K562 (cell line): Measurements from ENCODE around the gene PTPRG. TPM values are rescaled to one million over a fixed set of nuclear protein-coding genes. Genes with fewer than 3 reads are reported as not detected.
"Not testable (repeated sequence)": the region's sequence is repeated elsewhere in the genome, so short reads cannot be mapped to it uniquely, and the experiment has no call there.

ENCODE experiments used
- ATAC-seq: fragments of 200-7000 bp; cut with Tn5 transposase; 3 replicates; pipeline ENCODE4 v1.9.1; 2020; ENCODE audit warnings: moderate library complexity
- BruUV-seq: library from RNA; stranded (reverse); fragments of 400-500 nt; replicated peaks from 2 replicates; lab custom pipeline; 2021; lab: Mats Ljungman, UMichigan
- CTCF ChIA-PET: fragments of 300-600 bp; formaldehyde crosslinking; extraction: SDS; loops from one replicate; lab custom pipeline; 2021; ENCODE audit warnings: low intra/inter-chr PET ratio; lab: Yijun Ruan, JAX
- POLR2A ChIA-PET: fragments of 300-600, 350-650 bp; sonication (Branson Sonifier 250); formaldehyde crosslinking; extraction: SDS; loops from one replicate; lab custom pipeline; 2021; ENCODE audit warnings: antibody characterized with exemption, inconsistent platforms; lab: Yijun Ruan, JAX
- DNase-seq, 4 experiments: peaks; one replicate each; pipeline versions ENCODE4 v3.0.0 to v3.0.0-alpha.2; 2011 to 2018; ENCODE audit warnings: low spot score in 3 of 4, mixed read lengths in 3 of 4; ENCODE audit errors: extremely low read depth in 1 of 4
- FAIRE-seq: peaks from 2 replicates; lab custom pipeline; 2011; peaks lifted over from hg19 to GRCh38; lab: Jason Lieb, UNC
- H2AFZ ChIP-seq: 2 replicates; pipeline ENCODE4 v1.6.0; 2011; ENCODE audit warnings: low read depth, low read length, control low read depth, inconsistent platforms
- H3K27ac ChIP-seq: fragments of 200-600 bp; 3 replicates; pipeline ENCODE4 v1.8.0; 2011; ENCODE audit warnings: low read depth, mild to moderate bottlenecking, control low read depth, inconsistent platforms, low read length, moderate library complexity, mixed read lengths; ENCODE audit errors: extremely low read depth
- H3K27me3 ChIP-seq, 2 experiments: fragments of 300-600 bp in 1 of 2; 2 replicates in 1 of 2; 3 replicates in 1 of 2; pipeline versions ENCODE4 v1.6.0 to v1.8.0; 2011; ENCODE audit warnings: inconsistent platforms in 2 of 2, low read length in 2 of 2, mild to moderate bottlenecking in 1 of 2, mixed read lengths in 1 of 2, moderate library complexity in 1 of 2; ENCODE audit not compliant: control insufficient read depth in 2 of 2, insufficient read depth in 2 of 2
- H3K36me3 ChIP-seq: fragments of 300-600 bp; 3 replicates; pipeline ENCODE4 v1.8.0; 2011; ENCODE audit warnings: mild to moderate bottlenecking, low read length, inconsistent platforms; ENCODE audit not compliant: control insufficient read depth, insufficient read depth
- H3K4me1 ChIP-seq, 2 experiments: fragments of 200-600 bp in 1 of 2; replicated peaks in 1 of 2; 2 replicates in 1 of 2; 3 replicates in 1 of 2; pipeline versions ENCODE4 v1.5.1 to v1.8.0; 2011; ENCODE audit warnings: inconsistent platforms in 2 of 2, low read length in 2 of 2, mild to moderate bottlenecking in 1 of 2, mixed read lengths in 1 of 2, moderate library complexity in 1 of 2; ENCODE audit not compliant: control insufficient read depth in 2 of 2, insufficient read depth in 2 of 2
- H3K4me2 ChIP-seq: 2 replicates; pipeline ENCODE4 v1.6.1; 2011; ENCODE audit warnings: low read length, control low read depth, inconsistent platforms, mixed read lengths; ENCODE audit not compliant: insufficient read depth
- H3K4me3 ChIP-seq: fragments of 200-600 bp; sonication (generic), shearing (Covaris generic); 2 replicates; pipeline ENCODE4 v1.5.1; 2016; ENCODE audit warnings: control low read depth, inconsistent platforms
- H3K79me2 ChIP-seq: fragments of 200-600 bp; 3 replicates; pipeline ENCODE4 v1.8.0; 2011; ENCODE audit warnings: low read length, inconsistent platforms; ENCODE audit not compliant: control insufficient read depth, insufficient read depth
- H3K9ac ChIP-seq, 2 experiments: 2 replicates each; pipeline versions ENCODE4 v1.6.0 to v1.6.1; 2011; ENCODE audit warnings: low read depth in 2 of 2, low read length in 2 of 2, control low read depth in 1 of 2, inconsistent platforms in 1 of 2, mild to moderate bottlenecking in 1 of 2, mixed read lengths in 1 of 2; ENCODE audit not compliant: insufficient read depth in 1 of 2
- H3K9me1 ChIP-seq: one replicate; pipeline ENCODE4 v1.6.0; 2011; ENCODE audit warnings: inconsistent platforms, mild to moderate bottlenecking, low read length, moderate library complexity; ENCODE audit not compliant: control insufficient read depth, insufficient read depth
- H3K9me3 ChIP-seq: replicated peaks from 2 replicates; pipeline ENCODE4 v1.5.1; 2011; ENCODE audit warnings: low read depth, low read length, inconsistent platforms; ENCODE audit not compliant: control insufficient read depth, insufficient read depth
- H4K20me1 ChIP-seq: replicated peaks from 2 replicates; pipeline ENCODE4 v1.6.1; 2011; ENCODE audit warnings: low read length, inconsistent platforms, mixed read lengths; ENCODE audit not compliant: control insufficient read depth, insufficient read depth
- ZBTB11 ChIP-seq, 3 experiments: fragments of 200-800 bp in 1 of 3; fragments of 250-450 bp in 1 of 3; fragments of 450-650 bp in 1 of 3; sonication (Bioruptor Pico) in 1 of 3; sonication (Bioruptor generic) in 1 of 3; formaldehyde crosslinking in 1 of 3; IDR thresholded peaks; 2 replicates each; pipeline versions ENCODE4 v1.6.1 to v1.8.0; 2016 to 2022; ENCODE audit warnings: mild to moderate bottlenecking in 2 of 3, missing genetic modification characterization in 2 of 3, missing compliant biosample characterization in 1 of 3, moderate library complexity in 1 of 3
- WGBS: fragments of 100-300 bp; shearing (Covaris generic); methylation state at CpG from one replicate; pipeline ENCODE4 v1.1.6; 2016; ENCODE audit warnings: low coverage, mixed read lengths; ENCODE audit not compliant: insufficient coverage; ENCODE audit errors: missing lambda C conversion rate; 5-methylcytosine and 5-hydroxymethylcytosine counted together
- in situ Hi-C: fragments of 300-500 bp; cut with MboI; formaldehyde crosslinking; loops from 4 replicates; pipeline ENCODE4 v1.15.0; 2018; ENCODE audit warnings: inconsistent platforms, mixed read lengths
- intact Hi-C: fragments of 100-400 bp; cut with micrococcal nuclease; formaldehyde crosslinking; loops from 2 replicates; pipeline ENCODE4 v1.14.2; 2022
- polyA plus RNA-seq, 8 experiments: library from polyadenylated mRNA; depleted of rRNA in 4 of 8; stranded (reverse) in 5 of 8; unstranded in 3 of 8; fragments of >200 nt; fragmentation: Nextera tagmentation in 2 of 8; fragmentation: Illumina TruSeq in 1 of 8; extraction: Ambion mirVana in 2 of 8; extraction: Trizol in 1 of 8; gene quantifications; 2 replicates each; pipeline versions ENCODE4 v1.2.1 to v1.2.3, GENCODE V29; 2011 to 2014; ENCODE audit warnings: inconsistent platforms in 1 of 8, missing spikeins in 1 of 8
- total RNA-seq, 7 experiments: library from RNA; depleted of rRNA in 6 of 7; stranded (reverse); fragments of >200 nt in 6 of 7; fragmentation: Illumina TruSeq in 2 of 7; extraction: Trizol in 2 of 7; gene quantifications; 2 replicates each; pipeline versions ENCODE4 v1.2.1 to v1.2.3, GENCODE V29; 2011 to 2021; ENCODE audit warnings: low replicate concordance in 1 of 7

Gene PTPRG
- total and polyA plus RNA-seq, 9 of the 15 experiments (the other 6 are each of a cell fraction or from before 2014, with no cell fraction given), result 0.16 TPM; not detected in 8

DNA sequence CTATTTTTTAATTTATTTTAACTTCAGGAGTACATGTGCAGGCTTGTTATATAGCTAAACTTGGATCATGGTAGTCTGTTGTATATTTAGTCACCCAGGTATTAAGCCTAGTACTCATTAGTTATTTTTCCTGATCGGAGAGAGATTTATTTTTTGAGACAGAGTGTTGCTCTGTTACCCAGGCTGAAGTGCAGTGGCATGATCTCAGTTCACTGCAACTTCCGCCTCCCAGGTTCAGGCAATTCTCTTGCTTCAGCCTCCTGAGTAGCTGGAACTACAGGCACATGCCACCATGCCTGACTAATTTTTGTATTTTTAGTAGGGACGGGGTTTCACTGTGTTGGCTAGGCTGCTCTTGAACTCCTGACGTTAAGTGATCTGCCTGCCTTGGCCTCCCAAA lies 477.4 kb downstream of the PTPRG start:
- in situ Hi-C loops, H3K9me1 ChIP-seq, BruUV-seq, H2AFZ ChIP-seq, POLR2A ChIA-PET, DNase-seq, H3K79me2 ChIP-seq, ATAC-seq, H3K9me3 ChIP-seq, FAIRE-seq, H3K4me2 ChIP-seq, H3K4me1 ChIP-seq, H3K27me3 ChIP-seq, H3K9ac ChIP-seq, CTCF ChIA-PET, intact Hi-C loops: not testable (repeated sequence)
- TF ChIP-seq ZBTB11 (CRISPR knock-in tag; IDR thresholded peaks at IDR 0.05), result peak in 1 of 3 experiments; percentile 38; a peak in 1 of 6 replicates
- TF ChIP-seq, all 486 proteins: peak for 1; not testable (repeated sequence) for 485
- H3K4me3 ChIP-seq, H4K20me1 ChIP-seq, H3K36me3 ChIP-seq, H3K27ac ChIP-seq: not testable (repeated sequence)
- 7% methylated on average over 2 of the region's 4 CpGs for WGBS
